ENCODE results near the gene ARHGAP22. TPM values are rescaled to one million over a fixed set of nuclear protein-coding genes. Genes with fewer than 3 reads are reported as not detected.

ARHGAP22 gene
- total RNA-seq, 1 experiment from 2014 or later, result 9.9 TPM

- H3K9me3 ChIP-seq (ENCODE audit: control insufficient read depth in 1 of 2, insufficient read depth in 1 of 2, low read depth in 1 of 2, low read length in 2 of 2), result no peaks in the 10 kb centered on the region
- BruUV-seq (replicated peaks), result no TSS peak
Observed at GRCh38 chr10:48626447-48626846, 21.6 kb upstream of the ARHGAP22 start.

DNA sequence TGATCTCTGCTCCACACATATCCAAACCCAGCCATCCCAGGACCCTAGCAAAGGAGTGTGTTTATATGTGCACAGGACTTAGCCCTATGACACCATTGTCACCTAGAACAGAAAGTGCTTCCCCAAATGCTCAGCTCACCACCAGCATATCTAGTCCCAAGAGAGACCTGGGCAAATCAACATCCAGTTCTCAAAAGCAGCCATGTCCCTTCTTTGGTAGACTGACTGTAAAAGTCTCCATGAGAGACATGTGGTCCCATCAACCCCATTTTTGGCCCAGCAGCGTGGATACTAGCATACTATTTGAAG lies 20.9 kb upstream of the ARHGAP22 start:
- ChIA-PET POLR2A (no interaction called here), CTCF (no interaction called here), RAD21 (ENCODE audit: low non-redundant PET in 1 of 2, low total read pairs in 2 of 2, uncharacterized antibody in 2 of 2, unreplicated experiment in 2 of 2) (no interaction called here)

More at GRCh38 chr10:48626447-48626846, 21.6 kb upstream of the ARHGAP22 start:
- intact Hi-C loops (cut with micrococcal nuclease), result no loop called here
- Histone ChIP-seq H3K4me1 (ENCODE audit: control insufficient read depth in 1 of 2, insufficient read depth in 2 of 2, low read length in 2 of 2) (no peaks in the 10 kb centered on the region), H3K4me2 (ENCODE audit: low read length) (no peak overlapping the region), H3K27me3 (ENCODE audit: insufficient read depth, low read length) (no peaks in the 10 kb centered on the region), H3K36me3 (ENCODE audit: control insufficient read depth in 1 of 2, insufficient read depth in 2 of 2, low read length in 2 of 2) (no peaks in the 10 kb centered on the region), H3K9ac (ENCODE audit: low read length) (no peak overlapping the region), H3K27ac (ENCODE audit: low read depth, low read length) (no peak overlapping the region), H3K4me3 (replicated peaks in 1 of 2; ENCODE audit: low read depth in 1 of 2, low read length in 2 of 2) (no peak overlapping the region), H3K9me2 (ENCODE audit: insufficient read depth) (no peaks in the 10 kb centered on the region), H3K79me2 (ENCODE audit: insufficient read depth, low read length) (no peaks in the 10 kb centered on the region), H4K20me1 (ENCODE audit: insufficient read depth) (no peaks in the 10 kb centered on the region), H2AFZ (ENCODE audit: low read depth, low read length, poor library complexity, severe bottlenecking) (no peak overlapping the region)
- ChIA-PET RAD21 (ENCODE audit: low non-redundant PET in 1 of 2, low total read pairs in 2 of 2, uncharacterized antibody in 2 of 2, unreplicated experiment in 2 of 2) (no interaction called here), POLR2A (no interaction called here), CTCF (no interaction called here)
- TF ChIP-seq, protein P1, sequence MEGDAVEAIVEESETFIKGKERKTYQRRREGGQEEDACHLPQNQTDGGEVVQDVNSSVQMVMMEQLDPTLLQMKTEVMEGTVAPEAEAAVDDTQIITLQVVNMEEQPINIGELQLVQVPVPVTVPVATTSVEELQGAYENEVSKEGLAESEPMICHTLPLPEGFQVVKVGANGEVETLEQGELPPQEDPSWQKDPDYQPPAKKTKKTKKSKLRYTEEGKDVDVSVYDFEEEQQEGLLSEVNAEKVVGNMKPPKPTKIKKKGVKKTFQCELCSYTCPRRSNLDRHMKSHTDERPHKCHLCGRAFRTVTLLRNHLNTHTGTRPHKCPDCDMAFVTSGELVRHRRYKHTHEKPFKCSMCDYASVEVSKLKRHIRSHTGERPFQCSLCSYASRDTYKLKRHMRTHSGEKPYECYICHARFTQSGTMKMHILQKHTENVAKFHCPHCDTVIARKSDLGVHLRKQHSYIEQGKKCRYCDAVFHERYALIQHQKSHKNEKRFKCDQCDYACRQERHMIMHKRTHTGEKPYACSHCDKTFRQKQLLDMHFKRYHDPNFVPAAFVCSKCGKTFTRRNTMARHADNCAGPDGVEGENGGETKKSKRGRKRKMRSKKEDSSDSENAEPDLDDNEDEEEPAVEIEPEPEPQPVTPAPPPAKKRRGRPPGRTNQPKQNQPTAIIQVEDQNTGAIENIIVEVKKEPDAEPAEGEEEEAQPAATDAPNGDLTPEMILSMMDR (IDR thresholded peaks at IDR 0.05 in 2 of 3, conservative IDR thresholded peaks at IDR 0.05 in 1 of 3; ENCODE audit: borderline replicate concordance in 1 of 3, insufficient read depth in 1 of 3, low read depth in 2 of 3, low read length in 2 of 3), result no peak
- TF ChIP-seq ZNF274 (IDR thresholded peaks at IDR 0.05; ENCODE audit: low read depth, low read length), result no peak
- ATAC-seq, result no peak
- DNase-seq (ENCODE audit: low read depth, low spot score), result no peak

More for the DNA sequence above, 20.9 kb upstream of the ARHGAP22 start:
- no TSS peak for BruUV-seq (replicated peaks)
- no peak overlapping the region for H3K4me2 ChIP-seq (ENCODE audit: low read length)
- DNase-seq (ENCODE audit: low read depth, low spot score) (no peak), ATAC-seq (no peak)
- no peak for TF ChIP-seq ELF1 (IDR thresholded peaks at IDR 0.05; ENCODE audit: borderline replicate concordance, low read depth)
- no peak for TF ChIP-seq SP1 (IDR thresholded peaks at IDR 0.05; ENCODE audit: low read depth)
- TF ChIP-seq EGR1 (IDR thresholded peaks at IDR 0.05; ENCODE audit: low read depth), result no peak
- TF ChIP-seq ATF3 (IDR thresholded peaks at IDR 0.05), result no peak
- H3K36me3 ChIP-seq (ENCODE audit: control insufficient read depth in 1 of 2, insufficient read depth in 2 of 2, low read length in 2 of 2), result no peaks in the 10 kb centered on the region
- H4K20me1 ChIP-seq (ENCODE audit: insufficient read depth), result no peaks in the 10 kb centered on the region
- H3K27ac ChIP-seq (ENCODE audit: low read depth, low read length), result no peak overlapping the region
- H2AFZ ChIP-seq (ENCODE audit: low read depth, low read length, poor library complexity, severe bottlenecking), result no peak overlapping the region
- no peaks in the 10 kb centered on the region for H3K9me3 ChIP-seq (ENCODE audit: control insufficient read depth in 1 of 2, insufficient read depth in 1 of 2, low read depth in 1 of 2, low read length in 2 of 2)
- no peaks in the 10 kb centered on the region for H3K4me1 ChIP-seq (ENCODE audit: control insufficient read depth in 1 of 2, insufficient read depth in 2 of 2, low read length in 2 of 2)
- H3K9ac ChIP-seq (ENCODE audit: low read length), result no peak overlapping the region
- H3K4me3 ChIP-seq (replicated peaks in 1 of 2; ENCODE audit: low read depth in 1 of 2, low read length in 2 of 2), result no peak overlapping the region
- no peaks in the 10 kb centered on the region for H3K79me2 ChIP-seq (ENCODE audit: insufficient read depth, low read length)
- H3K27me3 ChIP-seq (ENCODE audit: insufficient read depth, low read length), result no peaks in the 10 kb centered on the region
- intact Hi-C loops (cut with micrococcal nuclease), result no loop called here
- H3K9me2 ChIP-seq (ENCODE audit: insufficient read depth), result no peaks in the 10 kb centered on the region

Measured in HCT116 (cell line).